Measurements from ENCODE around the gene TCOF1.

TCOF1 gene

GRCh38 chr5:150434464-150434863, 77.0 kb downstream of the TCOF1 start:
- in situ Hi-C loops (cut with HindIII; ENCODE audit: low pct_ligation_motif_present, low pct_unique_long_range_greater_than_20kb, low sequenced_read_pairs), result no loop called here
- DNase-seq, result no peak

GRCh38 chr5:150436141-150436680, 78.7 kb downstream of the TCOF1 start:
- DNase-seq, result peak; percentile 83
- in situ Hi-C loops (cut with HindIII; ENCODE audit: low pct_ligation_motif_present, low pct_unique_long_range_greater_than_20kb, low sequenced_read_pairs), result no loop called here

GRCh38 chr5:150438873-150439546, 81.5 kb downstream of the TCOF1 start:
- peak; percentile 50 for DNase-seq
- in situ Hi-C loops (cut with HindIII; ENCODE audit: low pct_ligation_motif_present, low pct_unique_long_range_greater_than_20kb, low sequenced_read_pairs), result no loop called here

GRCh38 chr5:150440948-150441812, 83.7 kb downstream of the TCOF1 start:
- in situ Hi-C loops (cut with HindIII; ENCODE audit: low pct_ligation_motif_present, low pct_unique_long_range_greater_than_20kb, low sequenced_read_pairs), result no loop called here
- no peak for DNase-seq

GRCh38 chr5:150441813-150442698, 84.6 kb downstream of the TCOF1 start:
- in situ Hi-C loops (cut with HindIII; ENCODE audit: low pct_ligation_motif_present, low pct_unique_long_range_greater_than_20kb, low sequenced_read_pairs), result no loop called here
- no peak for DNase-seq

- in situ Hi-C loops (cut with HindIII; ENCODE audit: low pct_ligation_motif_present, low pct_unique_long_range_greater_than_20kb, low sequenced_read_pairs), result no loop called here
- DNase-seq, result no peak
These were observed 85.2 kb downstream of the TCOF1 start for GRCh38 chr5:150442699-150443080.

- in situ Hi-C loops (cut with HindIII; ENCODE audit: low pct_ligation_motif_present, low pct_unique_long_range_greater_than_20kb, low sequenced_read_pairs), result no loop called here
These were observed 86.0 kb downstream of the TCOF1 start for GRCh38 chr5:150443242-150444075.

GRCh38 chr5:150444770-150445169, 87.3 kb downstream of the TCOF1 start:
- in situ Hi-C loops (cut with HindIII; ENCODE audit: low pct_ligation_motif_present, low pct_unique_long_range_greater_than_20kb, low sequenced_read_pairs), result no loop called here
- DNase-seq, result no peak

More at GRCh38 chr5:150443242-150444075, 86.0 kb downstream of the TCOF1 start:
- DNase-seq, result no peak

GRCh38 chr5:150446088-150446487, 88.6 kb downstream of the TCOF1 start:
- in situ Hi-C loops (cut with HindIII; ENCODE audit: low pct_ligation_motif_present, low pct_unique_long_range_greater_than_20kb, low sequenced_read_pairs), result no loop called here
- DNase-seq, result no peak

- in situ Hi-C loops (cut with HindIII; ENCODE audit: low pct_ligation_motif_present, low pct_unique_long_range_greater_than_20kb, low sequenced_read_pairs), result no loop called here
- DNase-seq, result no peak
These were observed 89.1 kb downstream of the TCOF1 start for GRCh38 chr5:150446583-150446982.

- in situ Hi-C loops (cut with HindIII; ENCODE audit: low pct_ligation_motif_present, low pct_unique_long_range_greater_than_20kb, low sequenced_read_pairs), result no loop called here
- DNase-seq, result no peak
These were observed 89.7 kb downstream of the TCOF1 start for GRCh38 chr5:150447188-150447587.

GRCh38 chr5:150448334-150448733, 90.8 kb downstream of the TCOF1 start:
- in situ Hi-C loops (cut with HindIII; ENCODE audit: low pct_ligation_motif_present, low pct_unique_long_range_greater_than_20kb, low sequenced_read_pairs), result no loop called here
- DNase-seq, result no peak

- in situ Hi-C loops (cut with HindIII; ENCODE audit: low pct_ligation_motif_present, low pct_unique_long_range_greater_than_20kb, low sequenced_read_pairs), result no loop called here
- DNase-seq, result no peak
These were observed 91.5 kb downstream of the TCOF1 start for GRCh38 chr5:150448952-150449516.
